ENCODE results near the gene UNC5A.

- TF ChIP-seq CTCF (IDR thresholded peaks at IDR 0.05): no peak
- TF ChIP-seq POLR2AphosphoS5 (IDR thresholded peaks at IDR 0.05): no peak
- no peak for TF ChIP-seq POLR2A (IDR thresholded peaks at IDR 0.05)
Observed at GRCh38 chr5:176883700-176884570, 73.6 kb downstream of the UNC5A start.
